Nephron (organoid): ENCODE measurements around the gene TMEM209.

Experiments
- H3K27ac Mint-ChIP-seq, 3 experiments: 2 replicates each; pipeline ENCODE4 v1.8.0; 2020; ENCODE audit warnings: mixed read lengths in 3 of 3, mild to moderate bottlenecking in 2 of 3, moderate library complexity in 1 of 3
- H3K27me3 Mint-ChIP-seq: 2 replicates; pipeline ENCODE4 v1.8.0; 2021; ENCODE audit warnings: low read depth, mild to moderate bottlenecking, moderate library complexity, mixed read lengths
- H3K36me3 Mint-ChIP-seq: 2 replicates; pipeline ENCODE4 v1.8.0; 2020; ENCODE audit warnings: low read depth, mixed read lengths
- H3K4me1 Mint-ChIP-seq: 2 replicates; pipeline ENCODE4 v1.8.0; 2020; ENCODE audit warnings: mixed read lengths
- H3K4me3 Mint-ChIP-seq, 3 experiments: 2 replicates each; pipeline ENCODE4 v1.8.0; 2020; ENCODE audit warnings: mild to moderate bottlenecking in 3 of 3, mixed read lengths in 3 of 3, moderate library complexity in 2 of 3
- H3K9me3 Mint-ChIP-seq: 2 replicates; pipeline ENCODE4 v1.8.0; 2020; ENCODE audit warnings: mixed read lengths
- CTCF ChIP-seq, 3 experiments: fragments of 200-600 bp; sonication (generic); IDR thresholded peaks; one replicate each; pipeline ENCODE4 v1.5.0; 2021; ENCODE audit warnings: antibody characterized with exemption in 3 of 3; ENCODE audit not compliant: unreplicated experiment in 3 of 3

The TMEM209 gene

DNA sequence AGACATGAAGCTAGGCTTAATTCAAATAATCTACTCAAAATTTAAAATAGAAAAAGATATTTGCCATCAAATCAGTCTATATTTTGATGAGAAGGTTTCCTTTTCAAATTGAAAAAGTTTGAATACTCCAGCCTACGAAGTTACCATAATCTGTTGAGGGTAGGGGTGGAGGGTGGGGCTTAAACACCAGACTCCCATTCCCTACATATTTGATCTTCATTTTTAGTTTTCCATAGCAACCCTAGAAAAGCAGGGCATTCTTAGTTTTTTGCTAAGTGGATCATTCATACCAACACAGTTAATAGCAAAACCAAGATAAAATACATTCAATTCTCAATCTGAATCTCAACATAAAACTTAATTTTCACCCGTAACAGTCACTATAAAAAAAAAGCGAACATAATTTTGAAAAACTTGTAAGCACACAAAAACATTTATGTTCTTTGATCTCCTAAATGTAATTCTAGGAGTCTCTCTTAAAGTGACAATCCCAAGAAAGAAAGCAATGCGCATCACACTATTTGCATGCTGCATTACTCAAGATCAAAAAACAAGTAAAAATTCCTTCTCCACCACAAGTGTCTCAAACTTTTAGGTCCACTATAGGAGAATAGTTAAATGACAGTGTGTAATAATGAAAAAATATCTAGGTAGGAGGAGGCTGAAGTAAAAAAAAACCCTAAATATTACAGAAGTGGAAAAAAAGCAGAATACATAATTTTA lies 30.8 kb downstream of the TMEM209 start:
- no peak for TF ChIP-seq CTCF (IDR thresholded peaks at IDR 0.05; ENCODE audit: unreplicated experiment in 3 of 3)
- H3K9me3 Mint-ChIP-seq: no peaks in the 10 kb centered on the region
- no peak overlapping the region for H3K4me3 Mint-ChIP-seq

DNA sequence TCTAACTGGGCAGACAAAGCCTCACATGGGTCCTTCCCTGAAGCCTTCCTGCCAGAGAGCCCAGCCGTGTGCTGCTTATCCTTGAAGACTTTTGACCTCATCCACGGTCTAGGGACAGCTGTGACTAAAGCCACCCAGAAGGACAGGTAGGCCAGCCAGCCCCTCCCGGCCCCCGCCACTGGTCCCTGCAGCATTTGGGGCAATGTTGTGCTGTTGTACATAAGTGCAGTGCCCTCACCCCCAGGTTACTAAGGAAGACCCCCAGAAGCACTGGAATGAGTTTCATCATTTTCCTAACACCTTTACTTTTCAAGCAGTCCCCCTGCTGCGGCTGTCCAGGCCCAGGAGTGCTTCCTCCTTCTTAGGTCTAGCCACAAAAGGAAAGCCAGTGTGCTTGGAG lies 43.0 kb downstream of the TMEM209 start:
- TF ChIP-seq CTCF (IDR thresholded peaks at IDR 0.05; ENCODE audit: unreplicated experiment in 3 of 3): no peak
- Mint-ChIP-seq H3K4me1 (peaks cover 16% of the 10 kb centered on the region), H3K27ac (no peak overlapping the region), H3K36me3 (peaks cover 64% of the 10 kb centered on the region), H3K27me3 (no peaks in the 10 kb centered on the region), H3K9me3 (no peaks in the 10 kb centered on the region), H3K4me3 (no peak overlapping the region)

More for the DNA sequence above, 30.8 kb downstream of the TMEM209 start:
- no peaks in the 10 kb centered on the region for H3K4me1 Mint-ChIP-seq
- peak overlapping the region in 1 of 3 experiments; percentile 60 for H3K27ac Mint-ChIP-seq
- H3K36me3 Mint-ChIP-seq: peaks cover 66% of the 10 kb centered on the region
- no peaks in the 10 kb centered on the region for H3K27me3 Mint-ChIP-seq

DNA sequence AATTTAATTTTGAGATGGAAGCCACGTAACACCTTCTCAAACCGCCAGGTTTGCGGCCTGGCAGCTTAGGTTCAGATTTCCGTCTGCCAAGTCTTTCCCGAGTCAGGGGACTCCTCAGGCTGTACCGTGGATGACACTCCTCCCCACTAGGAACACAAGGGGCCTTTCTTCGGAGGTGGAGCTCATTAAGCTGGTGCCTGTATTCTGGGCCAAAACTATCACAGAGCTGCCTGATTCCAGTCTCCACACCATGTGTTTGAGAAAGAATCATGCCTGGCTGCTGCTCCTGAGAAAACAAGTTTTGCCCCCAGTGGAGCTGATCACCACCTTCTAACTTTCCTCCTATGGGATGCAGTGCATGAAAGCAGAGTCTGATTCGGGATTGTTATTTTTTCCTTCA lies 44.8 kb downstream of the TMEM209 start:
- H3K36me3 Mint-ChIP-seq: peaks cover 67% of the 10 kb centered on the region
- peaks cover 2% of the 10 kb centered on the region for H3K9me3 Mint-ChIP-seq
- no peak overlapping the region for H3K27ac Mint-ChIP-seq
- TF ChIP-seq CTCF (IDR thresholded peaks at IDR 0.05; ENCODE audit: unreplicated experiment in 3 of 3): no peak
- H3K27me3 Mint-ChIP-seq: no peaks in the 10 kb centered on the region
- peaks cover 16% of the 10 kb centered on the region for H3K4me1 Mint-ChIP-seq
- no peak overlapping the region for H3K4me3 Mint-ChIP-seq

- peaks cover 16% of the 10 kb centered on the region for H3K4me1 Mint-ChIP-seq
- TF ChIP-seq CTCF (IDR thresholded peaks at IDR 0.05; ENCODE audit: unreplicated experiment in 3 of 3): no peak
- H3K27ac Mint-ChIP-seq: no peak overlapping the region
- H3K4me3 Mint-ChIP-seq: no peak overlapping the region
- H3K27me3 Mint-ChIP-seq: no peaks in the 10 kb centered on the region
- peaks cover 3% of the 10 kb centered on the region for H3K9me3 Mint-ChIP-seq
- peaks cover 68% of the 10 kb centered on the region for H3K36me3 Mint-ChIP-seq
Measured at GRCh38 chr7:130160023-130160422, 45.2 kb downstream of the TMEM209 start.

- Mint-ChIP-seq H3K36me3 (peaks cover 51% of the 10 kb centered on the region), H3K27me3 (no peaks in the 10 kb centered on the region), H3K4me1 (peaks cover 12% of the 10 kb centered on the region), H3K27ac (peak overlapping the region in 2 of 3 experiments; percentile 33 to 69), H3K4me3 (no peak overlapping the region), H3K9me3 (peaks cover 3% of the 10 kb centered on the region)
- TF ChIP-seq CTCF (IDR thresholded peaks at IDR 0.05; ENCODE audit: unreplicated experiment in 3 of 3): no peak
Measured at GRCh38 chr7:130157700-130158099, 47.5 kb downstream of the TMEM209 start.

GRCh38 chr7:130156140-130156539 lies 49.1 kb downstream of the TMEM209 start:
- no peak for TF ChIP-seq CTCF (IDR thresholded peaks at IDR 0.05; ENCODE audit: unreplicated experiment in 3 of 3)
- H3K9me3 Mint-ChIP-seq: peaks cover 3% of the 10 kb centered on the region
- no peaks in the 10 kb centered on the region for H3K27me3 Mint-ChIP-seq
- peaks cover 9% of the 10 kb centered on the region for H3K4me1 Mint-ChIP-seq
- no peak overlapping the region for H3K27ac Mint-ChIP-seq
- peaks cover 40% of the 10 kb centered on the region for H3K36me3 Mint-ChIP-seq
- H3K4me3 Mint-ChIP-seq: no peak overlapping the region
